Left ventricle myocardium superior (tissue), 1 donor: ENCODE results near the gene ACSBG1. TPM values are rescaled to one million over a fixed set of nuclear protein-coding genes. Genes with fewer than 3 reads are reported as not detected.

Source experiments
- ATAC-seq: fragments of 200-7000 bp; cut with Tn5 transposase; one replicate; pipeline ENCODE4 v1.9.1; 2020; ENCODE audit warnings: mild to moderate bottlenecking, moderate library complexity
- DNase-seq: peaks from one replicate; pipeline ENCODE4 v3.0.0-alpha.2; 2020
- intact Hi-C: fragments of 100-400 bp; cut with micrococcal nuclease; formaldehyde crosslinking; loops from one replicate; pipeline ENCODE4 v1.11.0; 2022
- total RNA-seq: library from RNA; stranded (reverse); fragmentation: NEBNext Ultra II Directional; extraction: Animal tissue kit (Norgen Biotek cat#: 25700); gene quantifications from one replicate; pipeline ENCODE4 v1.2.1, GENCODE V29; 2021
- donor health status: DM: no; HTN: yes; CAD: no; lungs with severe emphysema.

Gene ACSBG1
- total RNA-seq, 1 donor from 2014 or later, result 0.05 TPM

DNA sequence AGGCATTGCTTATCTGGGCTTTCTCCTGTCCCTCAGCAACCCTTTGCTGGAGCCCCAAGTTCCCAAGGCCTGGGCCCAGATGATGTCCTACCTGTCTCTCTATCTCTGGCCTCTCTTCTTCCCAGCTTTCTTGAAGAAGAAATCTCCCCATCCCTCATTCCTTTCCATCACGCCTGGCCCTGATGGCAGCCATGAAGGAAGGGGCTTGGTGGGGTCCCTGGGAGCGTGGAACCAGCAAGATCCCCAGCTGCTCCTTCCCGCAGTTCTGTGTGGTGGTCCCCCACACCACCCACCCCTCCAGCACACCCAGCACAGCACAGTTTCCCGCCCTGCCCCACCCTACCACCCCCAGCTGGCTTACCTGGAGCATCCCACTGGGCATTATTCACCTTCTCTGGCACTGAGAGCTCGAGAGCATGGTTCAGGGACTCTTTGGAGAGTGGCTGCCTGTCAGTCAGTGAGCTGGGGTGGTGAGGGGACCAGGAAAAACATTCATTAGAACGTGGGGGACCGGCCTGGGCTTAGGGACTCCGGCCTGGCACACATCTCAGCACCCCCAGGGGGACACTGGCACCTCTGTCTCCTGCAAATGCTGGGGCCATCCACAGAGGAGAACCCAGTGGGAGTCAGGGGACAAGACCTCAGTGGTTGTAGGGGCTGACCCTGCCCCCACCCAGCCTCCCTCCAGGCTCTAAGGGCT lies 26.6 kb downstream of the ACSBG1 start:
- DNase-seq (no peak), ATAC-seq (no peak)
- intact Hi-C loops, result no loop called here

DNA sequence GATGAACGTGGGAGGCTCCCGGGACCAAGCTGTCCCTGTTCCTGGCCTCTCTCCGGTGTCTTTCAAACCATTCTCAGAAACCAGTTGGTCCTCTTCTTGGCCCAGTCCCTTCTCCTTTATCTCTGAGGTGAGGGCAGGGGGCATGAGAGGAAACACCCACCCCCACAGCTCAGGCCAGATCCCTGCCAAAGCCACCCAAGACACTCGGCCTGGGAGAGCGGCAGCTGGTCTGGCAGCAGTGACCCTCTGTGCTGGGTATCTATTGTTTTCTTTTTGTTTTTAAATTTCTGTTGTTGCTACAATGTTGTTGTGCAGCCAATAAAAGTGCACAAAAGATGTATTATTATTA lies 27.3 kb downstream of the ACSBG1 start:
- ATAC-seq (no peak), DNase-seq (no peak)
- intact Hi-C loops, result no loop called here

DNA sequence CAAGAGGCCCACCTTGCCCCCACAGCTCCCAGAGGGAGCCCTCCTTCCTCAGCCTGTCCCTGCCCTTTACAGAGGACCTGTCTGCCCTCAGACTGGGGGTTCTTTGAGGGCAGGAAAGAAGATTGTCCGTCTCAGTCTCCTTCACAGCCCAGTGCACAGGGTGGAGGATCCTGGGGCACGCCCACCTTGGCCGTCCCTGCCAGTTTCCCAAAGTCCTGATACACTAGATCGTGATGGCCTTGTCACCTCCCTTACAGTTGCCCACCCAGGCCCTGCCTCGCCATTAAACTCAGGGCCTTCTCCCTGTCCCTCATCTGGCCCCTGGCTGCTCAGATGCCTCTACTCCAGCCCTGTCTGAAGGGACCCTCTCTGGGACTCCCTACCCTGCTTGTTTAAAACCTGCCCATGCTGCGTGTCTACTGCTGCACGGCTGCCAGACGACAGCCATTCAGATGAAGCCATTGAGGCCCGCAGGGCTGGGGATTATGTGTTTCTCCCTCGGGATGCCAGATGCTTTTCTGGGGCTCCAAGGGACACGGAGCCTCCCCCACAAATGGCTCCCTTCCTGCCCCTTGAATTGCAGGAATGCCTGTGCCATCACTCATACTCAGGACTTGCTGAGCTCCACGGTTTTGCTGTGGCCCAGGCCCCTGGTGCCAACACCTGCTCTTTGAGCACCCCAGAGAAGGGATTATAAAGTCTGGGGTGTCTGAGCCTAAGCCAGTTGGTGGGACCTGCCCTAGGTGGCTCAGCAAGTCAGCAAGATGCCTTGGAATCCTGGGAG lies 27.8 kb downstream of the ACSBG1 start:
- intact Hi-C loops, result no loop called here
- DNase-seq (no peak), ATAC-seq (no peak)

DNA sequence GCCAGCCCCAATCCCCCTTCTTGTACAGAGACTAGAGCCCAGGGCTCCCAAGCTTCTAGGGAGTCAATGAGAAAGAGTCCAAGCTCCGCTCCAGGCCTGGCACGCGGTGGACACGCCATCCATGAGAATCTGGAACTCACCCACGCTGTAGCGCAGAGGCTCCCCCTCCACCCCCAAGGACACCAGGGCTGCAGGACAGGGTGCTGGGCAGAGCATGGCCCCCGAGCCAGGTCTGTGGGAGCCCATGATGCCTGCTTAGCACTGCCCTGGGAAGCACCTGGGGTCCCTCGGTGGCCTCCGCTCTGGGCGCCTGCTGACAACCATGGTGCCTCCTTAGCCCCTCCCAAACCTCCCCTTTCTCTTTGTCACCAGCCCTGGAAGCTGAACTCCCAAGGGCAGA lies 28.5 kb downstream of the ACSBG1 start:
- DNase-seq (no peak), ATAC-seq (no peak)
- intact Hi-C loops, result no loop called here

DNA sequence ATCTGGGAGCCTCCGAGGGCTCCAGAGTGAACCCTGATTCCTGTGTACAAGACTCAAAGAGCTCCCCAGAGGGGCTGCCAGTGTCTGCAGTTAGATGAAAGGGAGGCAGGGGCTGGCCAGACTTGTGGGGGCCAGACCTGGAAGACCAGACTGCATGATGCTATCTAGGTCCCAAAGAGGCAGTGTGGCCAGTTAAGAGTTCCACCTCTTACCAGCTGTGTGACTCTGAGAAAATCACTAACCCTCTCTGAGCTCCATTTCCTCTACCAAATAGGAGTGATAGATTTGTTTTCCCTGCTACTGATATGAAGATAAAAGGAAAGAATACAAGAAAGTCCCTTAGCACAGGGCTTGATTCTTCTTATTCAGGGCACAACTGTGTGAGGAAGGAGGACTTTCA lies 29.0 kb downstream of the ACSBG1 start:
- intact Hi-C loops, result no loop called here
- ATAC-seq (no peak), DNase-seq (no peak)

DNA sequence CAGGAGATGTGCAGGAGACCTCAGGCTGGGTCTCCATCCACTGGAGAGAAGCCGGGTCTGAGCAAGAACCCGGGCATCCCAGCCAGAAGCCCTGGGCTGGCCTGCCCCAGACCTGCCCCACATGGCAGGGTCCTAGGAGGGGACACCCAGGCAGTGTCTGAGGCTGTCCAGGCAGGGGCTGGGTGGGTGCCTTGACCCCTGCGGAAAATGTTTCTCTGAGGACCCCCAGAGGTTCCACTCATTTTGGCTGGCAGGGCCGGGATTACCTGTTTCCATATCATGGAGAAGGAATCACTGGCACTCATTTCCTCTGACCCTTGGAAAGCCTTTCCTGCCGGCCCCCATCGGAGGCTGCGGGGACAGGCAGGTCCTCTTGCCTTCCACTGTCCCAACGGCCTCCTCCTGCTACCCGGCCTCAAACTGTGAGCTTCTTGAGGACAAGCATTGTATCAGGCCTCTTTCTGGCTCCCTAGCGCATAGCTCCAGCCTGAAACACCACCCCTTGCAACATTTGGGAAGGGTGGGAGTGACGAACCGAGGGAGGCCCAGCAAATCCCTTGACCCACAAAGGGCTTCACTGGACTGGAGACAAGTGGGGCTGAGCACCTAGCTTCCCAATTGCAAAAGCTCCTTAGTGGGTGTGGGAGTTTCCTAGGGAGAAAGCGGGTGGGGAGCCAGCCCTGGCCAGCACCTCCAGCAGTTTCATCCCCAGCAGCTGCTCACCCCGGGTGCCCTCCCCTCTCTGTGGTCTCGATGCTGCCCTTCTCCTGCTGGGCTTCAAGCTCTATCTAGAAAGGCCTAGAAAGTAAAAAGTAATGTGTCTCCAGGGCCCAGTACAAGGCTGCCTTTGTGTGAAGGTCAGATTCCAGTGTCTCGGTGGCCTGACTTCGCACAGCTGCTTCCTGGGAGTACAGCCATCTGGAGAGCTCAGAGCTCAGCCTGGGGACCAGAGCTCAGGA lies 29.7 kb downstream of the ACSBG1 start:
- ATAC-seq (peak; percentile 71), DNase-seq (peak; percentile 64)
- intact Hi-C loops, result no loop called here

DNA sequence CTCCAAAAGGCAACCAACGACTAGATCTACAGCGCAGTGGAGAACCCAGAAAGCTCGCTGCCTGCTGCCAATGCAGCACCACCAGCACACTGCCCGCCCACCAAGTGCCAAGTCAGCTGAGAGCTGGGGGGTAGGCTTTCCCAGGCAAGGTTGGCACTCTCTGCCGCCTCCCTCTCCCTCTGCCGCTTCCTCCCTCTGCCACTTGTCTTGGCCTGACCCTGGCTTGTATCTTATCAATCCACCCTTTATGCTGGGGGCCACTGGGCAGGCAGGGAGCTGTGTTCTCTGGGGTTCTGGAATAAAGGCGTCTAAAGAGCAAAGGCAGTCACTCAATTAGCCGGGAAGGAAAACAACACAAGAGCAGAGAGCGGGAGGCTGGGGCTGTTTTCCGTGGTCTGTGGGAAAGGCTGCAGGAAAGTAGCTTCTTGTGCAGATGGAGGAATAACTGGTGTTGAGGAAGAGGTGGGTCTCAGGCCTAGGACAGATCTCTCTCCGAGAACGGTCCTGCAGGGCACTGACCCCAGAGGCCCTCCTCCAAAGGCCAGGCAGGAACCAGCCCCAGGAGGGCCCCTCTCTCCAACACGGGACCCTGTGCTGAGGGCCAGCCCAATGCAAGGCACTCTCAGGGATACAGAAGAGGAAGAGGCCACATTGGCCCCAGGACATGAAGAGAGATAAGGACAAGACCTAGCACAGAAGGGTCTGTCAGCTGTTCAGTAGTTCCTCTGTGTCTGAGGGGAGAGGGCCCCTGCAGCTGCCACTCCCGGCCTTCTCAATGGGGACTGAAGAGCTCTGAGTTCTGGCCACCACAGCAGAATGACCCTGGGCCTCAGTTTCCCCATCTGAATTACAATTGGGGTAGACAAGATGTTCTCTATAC lies 30.8 kb downstream of the ACSBG1 start:
- ATAC-seq (peak; percentile 84), DNase-seq (peak; percentile 80)
- intact Hi-C loops, result no loop called here

DNA sequence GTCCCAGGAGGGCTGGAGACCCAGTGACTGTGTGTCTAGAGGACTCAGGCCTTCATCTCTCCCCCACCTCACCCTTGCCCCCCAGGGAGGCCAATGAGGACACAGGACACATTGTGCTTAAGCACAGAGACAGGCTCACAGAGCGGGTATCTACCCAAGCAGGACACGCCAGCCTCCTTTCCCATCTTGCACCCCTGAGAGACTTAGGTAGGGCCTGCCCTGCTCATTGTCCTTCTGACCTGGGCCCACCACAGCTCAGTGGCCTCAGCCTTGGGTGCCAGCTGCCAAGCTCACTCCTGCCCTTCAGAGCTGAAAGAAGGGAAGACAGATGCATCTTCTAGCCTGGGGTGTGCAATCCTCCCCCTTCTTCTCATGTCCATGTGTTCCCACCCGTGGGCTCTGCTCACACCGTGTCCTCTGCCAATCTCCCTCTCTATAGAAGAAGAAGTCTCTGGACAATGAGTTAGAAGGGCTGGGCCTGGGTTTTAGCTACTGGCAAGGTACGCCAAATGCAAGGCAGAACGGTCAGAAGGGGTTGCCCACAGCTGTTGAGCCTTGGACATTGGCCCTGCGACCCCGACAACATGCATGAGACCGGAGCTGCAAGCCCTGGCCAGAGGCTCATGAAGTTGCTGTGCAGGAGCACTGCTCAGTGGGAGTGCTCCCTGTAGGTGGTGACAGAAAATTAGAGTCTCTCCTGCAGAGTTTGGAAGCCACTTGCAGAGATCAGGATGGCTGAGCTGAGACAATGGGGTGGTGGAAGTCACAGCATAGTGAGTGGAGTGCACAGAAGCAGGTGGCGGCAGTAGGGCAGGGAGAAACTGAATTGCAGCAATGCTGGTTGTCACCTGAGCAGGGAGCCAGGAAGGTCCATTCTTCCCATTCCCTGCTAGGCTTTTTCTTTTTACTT lies 32.8 kb downstream of the ACSBG1 start:
- ATAC-seq, result no peak
- intact Hi-C loops, result no loop called here

DNA sequence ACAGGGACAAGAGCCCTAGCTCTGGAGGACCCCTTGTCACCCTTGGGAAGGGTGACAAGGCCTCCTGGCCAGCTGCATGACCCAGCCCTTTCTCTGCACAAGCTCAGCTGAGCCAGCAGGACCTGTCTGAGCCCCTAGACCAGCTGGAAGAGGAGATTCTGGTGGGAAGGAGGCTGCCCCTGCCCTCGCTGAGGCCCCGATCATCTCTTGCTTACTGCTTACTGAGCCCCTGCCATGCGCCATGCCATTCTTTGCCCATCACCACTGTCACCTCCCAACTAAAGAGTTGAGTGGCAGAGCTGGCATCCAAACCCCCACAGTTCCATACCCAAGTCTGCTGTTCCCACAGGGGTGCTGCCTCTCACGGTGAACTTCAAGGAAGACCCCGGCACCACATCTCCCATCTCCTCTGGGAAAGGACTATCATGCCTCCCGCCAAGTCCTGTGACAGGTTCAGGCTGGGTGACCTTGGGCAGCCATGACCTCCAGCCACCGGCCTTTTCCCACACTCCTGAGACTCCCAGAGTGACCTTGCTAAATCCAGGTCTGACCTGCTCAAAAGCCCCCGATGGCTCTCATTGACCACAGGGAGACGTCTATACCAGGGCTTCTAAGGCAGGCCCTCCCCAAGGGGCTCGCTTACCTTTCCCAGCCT lies 34.0 kb downstream of the ACSBG1 start:
- ATAC-seq (no peak), DNase-seq (no peak)
- intact Hi-C loops, result no loop called here

More for the DNA sequence above, 32.8 kb downstream of the ACSBG1 start:
- DNase-seq, result no peak

DNA sequence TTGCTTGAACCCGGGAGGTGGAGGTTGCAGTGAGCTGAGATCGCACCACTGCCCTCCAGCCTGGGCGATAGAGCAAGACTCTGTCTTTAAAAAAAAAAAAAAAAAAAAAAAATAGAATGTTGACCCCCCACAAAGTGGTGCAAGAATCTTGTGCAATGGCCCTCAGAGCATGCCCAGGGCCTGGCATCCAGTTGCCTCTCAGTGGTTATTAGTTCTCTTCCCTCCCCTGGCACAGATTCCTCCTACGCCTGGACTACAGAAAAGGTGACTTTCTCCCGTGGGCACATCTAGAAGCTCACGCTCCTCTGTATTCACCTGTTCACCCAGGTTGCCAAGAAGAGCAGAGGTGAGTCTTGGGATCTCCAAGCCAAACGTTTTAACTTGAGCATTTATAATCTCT lies 36.7 kb downstream of the ACSBG1 start:
- intact Hi-C loops, result loop anchor here (5.0 kb wide), 1 partner anchor 85 kb away; no protein-coding TSS in a partner anchor
- DNase-seq (no peak), ATAC-seq (no peak)

DNA sequence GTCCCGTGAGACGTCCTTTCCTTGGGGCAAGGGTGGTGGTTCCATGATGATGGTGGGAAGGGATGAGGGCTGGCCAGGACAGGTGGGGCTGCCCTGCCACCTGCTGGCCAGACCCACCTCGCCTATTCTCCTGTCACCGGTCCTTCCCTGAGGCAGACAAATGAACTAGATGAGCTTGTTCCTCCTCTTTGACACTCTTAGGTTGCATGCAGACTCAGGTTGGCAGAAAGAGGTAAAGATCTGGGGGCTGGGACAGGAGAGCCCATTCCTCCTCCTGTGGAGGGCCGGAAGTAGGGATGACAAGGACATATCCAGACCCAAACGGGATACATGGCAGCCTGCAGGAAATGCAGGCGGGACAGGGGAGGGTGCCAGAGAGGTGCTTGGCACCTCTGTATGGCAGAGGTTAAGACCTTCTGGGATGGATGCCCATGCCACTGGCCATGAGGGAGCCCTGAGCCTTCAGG lies 38.6 kb downstream of the ACSBG1 start:
- no peak for DNase-seq
- ATAC-seq, result peak; percentile 87
- intact Hi-C loops, result loop anchor here (5.0 kb wide), 1 partner anchor 83 kb away; no protein-coding TSS in a partner anchor

DNA sequence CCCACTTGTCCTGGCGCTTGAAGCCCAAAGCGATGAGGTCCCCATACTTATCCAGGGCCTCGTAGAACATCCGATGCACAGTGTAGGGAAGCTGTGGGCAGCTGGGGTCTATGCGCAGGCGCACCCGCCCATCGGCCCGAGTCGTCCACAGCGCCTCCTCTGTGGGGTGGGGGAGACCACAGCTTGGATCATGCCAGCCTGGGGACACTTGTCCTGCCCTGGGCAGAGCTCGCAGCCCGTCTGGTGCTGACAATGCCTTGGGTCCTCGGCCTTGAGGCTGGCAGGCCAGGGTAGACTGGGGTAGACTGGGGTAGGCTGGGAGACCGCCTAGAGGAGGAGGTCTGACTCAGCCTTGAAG lies 39.8 kb downstream of the ACSBG1 start:
- no peak for ATAC-seq
- intact Hi-C loops, result no loop called here
- DNase-seq, result no peak

DNA sequence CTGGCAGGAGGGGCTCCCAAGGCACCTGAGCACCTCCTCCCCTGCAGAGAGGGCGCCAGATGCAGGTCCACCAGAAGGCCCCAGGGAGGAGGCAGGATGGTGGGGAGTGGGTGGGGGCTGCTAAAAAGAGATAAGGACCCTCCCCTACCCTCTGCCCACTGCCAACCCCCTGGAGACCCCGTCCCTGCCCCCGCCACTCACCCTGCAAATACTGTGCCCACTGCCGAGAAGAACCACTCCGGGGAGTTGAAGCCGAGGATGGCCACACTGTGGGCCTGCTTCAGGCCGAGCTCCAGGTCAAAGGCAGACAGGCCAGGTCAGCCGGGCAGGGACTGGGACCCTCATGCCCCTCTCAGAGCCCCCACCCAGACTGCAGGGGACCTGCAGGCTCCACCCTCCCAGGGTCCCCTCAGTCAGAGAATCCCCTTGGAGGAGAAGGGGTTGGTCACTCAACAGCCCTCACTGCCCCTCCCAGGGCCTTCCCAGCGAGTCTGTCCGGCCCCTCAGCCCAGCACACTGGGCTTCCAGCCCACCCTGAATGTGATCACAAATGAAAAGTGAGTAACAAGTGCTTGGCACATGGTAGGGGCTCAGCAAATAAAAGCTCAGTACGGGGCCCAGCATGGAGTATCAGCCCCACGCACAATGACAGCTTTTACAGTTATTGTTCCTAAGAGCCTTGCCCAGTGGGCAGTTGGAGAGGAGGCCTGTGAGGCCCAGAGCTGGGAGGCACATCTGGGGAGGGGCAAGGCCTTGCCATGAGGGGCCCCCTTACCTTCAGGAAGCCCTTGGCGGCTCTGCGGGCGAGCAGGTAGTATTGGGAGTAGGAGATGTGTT lies 40.4 kb downstream of the ACSBG1 start:
- no peak for DNase-seq
- intact Hi-C loops, result no loop called here
- no peak for ATAC-seq

DNA sequence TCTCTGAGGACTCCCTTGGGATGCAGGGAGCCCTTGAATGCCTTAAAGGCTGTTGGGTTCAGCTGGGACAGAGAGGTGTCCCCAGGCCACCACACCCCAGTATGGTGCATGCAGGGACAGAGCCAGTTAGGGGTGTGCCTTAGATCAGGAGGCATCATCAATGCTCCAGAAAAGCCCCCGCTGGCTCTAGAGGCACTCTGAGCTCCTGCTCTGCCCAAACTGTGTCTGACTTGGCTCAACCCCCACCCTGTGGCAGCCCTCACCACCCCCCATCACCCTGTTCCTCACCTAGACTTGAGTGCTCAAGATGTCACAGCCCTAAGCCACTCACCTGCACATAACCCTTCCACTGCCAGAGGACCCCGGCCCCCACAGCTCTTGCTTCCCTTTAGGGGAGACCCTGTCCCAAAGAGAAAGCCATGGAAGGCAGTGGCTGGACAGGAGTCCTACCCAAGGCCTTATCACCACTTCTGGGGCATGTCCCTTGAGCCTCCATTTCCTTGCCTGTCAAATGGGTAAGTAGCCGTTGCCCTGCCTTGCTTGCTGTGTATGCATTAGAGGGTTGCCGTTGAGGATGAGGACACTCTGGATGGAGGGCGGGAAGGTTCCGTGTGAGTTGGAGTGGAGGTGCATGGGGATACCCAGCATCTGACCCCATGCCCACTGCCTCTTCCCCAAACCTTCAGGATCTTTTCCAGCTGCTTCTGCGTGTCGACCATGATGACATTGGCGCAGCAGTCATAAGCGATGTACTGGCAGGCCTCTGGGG lies 41.4 kb downstream of the ACSBG1 start:
- no peak for DNase-seq
- intact Hi-C loops, result no loop called here
- no peak for ATAC-seq

DNA sequence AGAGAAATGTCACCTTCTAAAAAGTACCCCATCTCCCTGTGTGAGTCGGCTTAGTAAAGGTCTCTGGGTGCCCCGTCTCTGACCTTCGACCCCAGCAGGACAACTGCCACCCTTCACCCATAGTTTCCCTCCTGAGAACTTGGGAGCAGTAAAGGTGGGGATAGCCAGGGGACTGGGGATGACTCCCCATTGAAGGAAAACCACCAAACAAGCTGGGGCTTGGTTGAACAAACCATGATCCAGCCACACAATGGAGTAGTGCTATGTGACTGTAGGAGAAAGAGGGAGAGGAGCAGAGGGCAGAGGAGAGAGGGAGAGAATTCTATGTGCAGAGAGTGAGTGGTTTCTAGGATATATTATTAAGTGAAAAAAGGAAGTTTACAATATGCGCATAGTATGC lies 51.5 kb downstream of the ACSBG1 start:
- ATAC-seq (no peak), DNase-seq (no peak)
- intact Hi-C loops, result no loop called here

DNA sequence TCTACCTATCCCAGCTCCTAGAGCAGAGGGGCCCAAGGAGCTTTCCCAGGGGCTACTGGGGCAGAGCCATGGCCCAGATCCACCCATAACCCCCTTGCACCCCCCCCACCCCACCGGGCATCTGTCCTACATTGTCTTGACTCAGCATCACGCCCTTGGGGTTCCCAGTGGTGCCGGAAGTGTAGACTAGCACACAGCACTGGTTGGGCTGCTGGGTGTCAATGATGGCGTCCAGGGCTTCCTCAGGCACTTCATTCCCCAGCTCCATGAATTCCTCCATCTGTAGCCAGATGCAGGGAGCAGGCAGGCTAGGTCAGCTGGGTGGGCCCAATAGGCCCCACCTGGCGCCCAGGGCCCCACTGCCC lies 52.0 kb downstream of the ACSBG1 start:
- intact Hi-C loops, result no loop called here
- DNase-seq (no peak), ATAC-seq (no peak)
